ENCODE data around the gene MBD5. TPM values are rescaled to one million over a fixed set of nuclear protein-coding genes. Genes with fewer than 3 reads are reported as not detected.

The MBD5 gene
- total RNA-seq, 1 experiment from 2014 or later: 33.7 TPM

GRCh38 chr2:148234143-148234542 is 213.3 kb downstream of the MBD5 start:
- Mint-ChIP-seq H3K9me3 (peaks cover 34% of the 10 kb centered on the region), H3K36me3 (peaks cover 28% of the 10 kb centered on the region), H3K27me3 (ENCODE audit: low read depth) (no peaks in the 10 kb centered on the region), H3K4me3 (no peak overlapping the region), H3K4me1 (no peaks in the 10 kb centered on the region), H3K27ac (no peak overlapping the region)
- no peak for TF ChIP-seq ESRRA (CRISPR knock-in tag; IDR thresholded peaks at IDR 0.05; ENCODE audit: borderline replicate concordance)
- TF ChIP-seq ZNF425 (CRISPR knock-in tag; conservative IDR thresholded peaks at IDR 0.05): no peak
- no peak for TF ChIP-seq ZNF423 (CRISPR knock-in tag; IDR thresholded peaks at IDR 0.05)
- TF ChIP-seq HMGA2 (CRISPR knock-in tag; IDR thresholded peaks at IDR 0.05): no peak
- TF ChIP-seq E2F5 (CRISPR knock-in tag; IDR thresholded peaks at IDR 0.05): no peak
- no peak for TF ChIP-seq ETV6 (CRISPR knock-in tag; IDR thresholded peaks at IDR 0.05)
- no peak for TF ChIP-seq ATF3 (CRISPR knock-in tag; conservative IDR thresholded peaks at IDR 0.05)
- TF ChIP-seq FOXP4 (CRISPR knock-in tag; IDR thresholded peaks at IDR 0.05): no peak
- TF ChIP-seq TEAD1 (CRISPR knock-in tag; IDR thresholded peaks at IDR 0.05): no peak
- TF ChIP-seq ZNF512 (CRISPR knock-in tag; IDR thresholded peaks at IDR 0.05; ENCODE audit: borderline replicate concordance): no peak
- TF ChIP-seq EMX1 (CRISPR knock-in tag; IDR thresholded peaks at IDR 0.05): no peak
- TF ChIP-seq ZNF263 (CRISPR knock-in tag; IDR thresholded peaks at IDR 0.05; ENCODE audit: low read depth): no peak
- TF ChIP-seq IRF2 (CRISPR knock-in tag; IDR thresholded peaks at IDR 0.05; ENCODE audit: borderline replicate concordance, low read depth): no peak
- no peak for TF ChIP-seq SOX15 (CRISPR knock-in tag; IDR thresholded peaks at IDR 0.05)
- POLR2A ChIA-PET: interaction anchor here (0.6 kb wide), 1 partner anchor 10 kb away, joined by 5 read pairs; no protein-coding TSS in a partner anchor
- ATAC-seq (no peak), DNase-seq (ENCODE audit: low spot score) (no peak)
- CTCF ChIA-PET: interaction anchor here (0.6 kb wide), 1 partner anchor 34 kb away, joined by 3 read pairs; no protein-coding TSS in a partner anchor

GRCh38 chr2:148237911-148238310 is 217.0 kb downstream of the MBD5 start:
- Mint-ChIP-seq H3K4me3 (no peak overlapping the region), H3K36me3 (peaks cover 44% of the 10 kb centered on the region)
- POLR2A ChIA-PET: interaction anchor here (0.6 kb wide), 1 partner anchor 307 kb away, joined by 3 read pairs; no protein-coding TSS in a partner anchor

More at GRCh38 chr2:148237911-148238310, 217.0 kb downstream of the MBD5 start:
- ATAC-seq (no peak), DNase-seq (ENCODE audit: low spot score) (no peak)
- Mint-ChIP-seq H3K27ac (no peak overlapping the region), H3K9me3 (peaks cover 39% of the 10 kb centered on the region), H3K27me3 (ENCODE audit: low read depth) (no peaks in the 10 kb centered on the region), H3K4me1 (no peaks in the 10 kb centered on the region)
- CTCF ChIA-PET: no interaction called here
- TF ChIP-seq ZNF671 (CRISPR knock-in tag; IDR thresholded peaks at IDR 0.05) (no peak), EMX1 (CRISPR knock-in tag; IDR thresholded peaks at IDR 0.05) (no peak), ZSCAN18 (CRISPR knock-in tag; IDR thresholded peaks at IDR 0.05) (no peak), PRDM15 (CRISPR knock-in tag; IDR thresholded peaks at IDR 0.05) (no peak)
